DOHH2 (cell line): Measurements from ENCODE around the gene DISC1.

ENCODE experiments used
- EZH2phosphoT487 ChIP-seq: fragments of 200-600 bp; sonication (generic); IDR thresholded peaks from 2 replicates; pipeline ENCODE4 v1.6.1; 2017; ENCODE audit warnings: borderline replicate concordance, mild to moderate bottlenecking, antibody characterized with exemption, low read length, moderate library complexity, mixed read lengths
- TF ChIP-seq, protein P1 (sequence below): fragments of 200-600 bp; sonication (generic); IDR thresholded peaks from one replicate; pipeline ENCODE4 v1.5.1; 2014; ENCODE audit warnings: antibody characterized with exemption, mild to moderate bottlenecking, low read depth, low read length; ENCODE audit not compliant: poor library complexity, severe bottlenecking

- TF ChIP-seq, protein P1, sequence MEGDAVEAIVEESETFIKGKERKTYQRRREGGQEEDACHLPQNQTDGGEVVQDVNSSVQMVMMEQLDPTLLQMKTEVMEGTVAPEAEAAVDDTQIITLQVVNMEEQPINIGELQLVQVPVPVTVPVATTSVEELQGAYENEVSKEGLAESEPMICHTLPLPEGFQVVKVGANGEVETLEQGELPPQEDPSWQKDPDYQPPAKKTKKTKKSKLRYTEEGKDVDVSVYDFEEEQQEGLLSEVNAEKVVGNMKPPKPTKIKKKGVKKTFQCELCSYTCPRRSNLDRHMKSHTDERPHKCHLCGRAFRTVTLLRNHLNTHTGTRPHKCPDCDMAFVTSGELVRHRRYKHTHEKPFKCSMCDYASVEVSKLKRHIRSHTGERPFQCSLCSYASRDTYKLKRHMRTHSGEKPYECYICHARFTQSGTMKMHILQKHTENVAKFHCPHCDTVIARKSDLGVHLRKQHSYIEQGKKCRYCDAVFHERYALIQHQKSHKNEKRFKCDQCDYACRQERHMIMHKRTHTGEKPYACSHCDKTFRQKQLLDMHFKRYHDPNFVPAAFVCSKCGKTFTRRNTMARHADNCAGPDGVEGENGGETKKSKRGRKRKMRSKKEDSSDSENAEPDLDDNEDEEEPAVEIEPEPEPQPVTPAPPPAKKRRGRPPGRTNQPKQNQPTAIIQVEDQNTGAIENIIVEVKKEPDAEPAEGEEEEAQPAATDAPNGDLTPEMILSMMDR, result no peak
- no peak for TF ChIP-seq EZH2phosphoT487
Observed at GRCh38 chr1:231865331-231865730, 238.7 kb downstream of the DISC1 start.
